ENCODE results near the gene FADS6.

The FADS6 gene

GRCh38 chr17:74860229-74860871, 33.1 kb downstream of the FADS6 start:
- Histone ChIP-seq H3K4me3 (ENCODE audit: low read length) (no peak overlapping the region), H3K36me3 (ENCODE audit: control insufficient read depth, insufficient read depth, low read length) (no peaks in the 10 kb centered on the region), H3K4me1 (ENCODE audit: control insufficient read depth, insufficient read depth, low read length) (peaks cover 20% of the 10 kb centered on the region), H3K27me3 (ENCODE audit: control insufficient read depth, insufficient read depth, low read length) (peaks cover 67% of the 10 kb centered on the region), H3K9ac (ENCODE audit: low read length) (no peak overlapping the region), H3K9me3 (ENCODE audit: control insufficient read depth, low read length) (no peaks in the 10 kb centered on the region)

GRCh38 chr17:74859459-74860228, 33.8 kb downstream of the FADS6 start, which contains the start of gene GRIN2C:
TSS of gene GRIN2C (minus strand) at chr17:74859885. CDS start at chr17:74855092, 4,793 bp downstream.
- peaks cover 20% of the 10 kb centered on the region for H3K4me1 ChIP-seq (ENCODE audit: control insufficient read depth, insufficient read depth, low read length)
- H3K9ac ChIP-seq (ENCODE audit: low read length): no peak within 1 kb of the TSS
- peaks cover 74% of the 10 kb centered on the region for H3K27me3 ChIP-seq (ENCODE audit: control insufficient read depth, insufficient read depth, low read length)
- H3K9me3 ChIP-seq (ENCODE audit: control insufficient read depth, low read length): no peaks in the 10 kb centered on the region
- no peak within 1 kb of the TSS for H3K4me3 ChIP-seq (ENCODE audit: low read length)
- H3K36me3 ChIP-seq (ENCODE audit: control insufficient read depth, insufficient read depth, low read length): no peaks in the 10 kb centered on the region

GRCh38 chr17:74858672-74859458, 34.6 kb downstream of the FADS6 start:
- Histone ChIP-seq H3K9me3 (ENCODE audit: control insufficient read depth, low read length) (no peaks in the 10 kb centered on the region), H3K9ac (ENCODE audit: low read length) (no peak overlapping the region), H3K27me3 (ENCODE audit: control insufficient read depth, insufficient read depth, low read length) (peaks cover 81% of the 10 kb centered on the region), H3K36me3 (ENCODE audit: control insufficient read depth, insufficient read depth, low read length) (no peaks in the 10 kb centered on the region), H3K4me1 (ENCODE audit: control insufficient read depth, insufficient read depth, low read length) (peaks cover 20% of the 10 kb centered on the region), H3K4me3 (ENCODE audit: low read length) (no peak overlapping the region)

GRCh38 chr17:74857191-74857590, 36.2 kb downstream of the FADS6 start:
- H3K4me1 ChIP-seq (ENCODE audit: control insufficient read depth, insufficient read depth, low read length): peaks cover 14% of the 10 kb centered on the region
- no peak overlapping the region for H3K9ac ChIP-seq (ENCODE audit: low read length)
- H3K9me3 ChIP-seq (ENCODE audit: control insufficient read depth, low read length): no peaks in the 10 kb centered on the region
- H3K36me3 ChIP-seq (ENCODE audit: control insufficient read depth, insufficient read depth, low read length): no peaks in the 10 kb centered on the region
- no peak overlapping the region for H3K4me3 ChIP-seq (ENCODE audit: low read length)
- H3K27me3 ChIP-seq (ENCODE audit: control insufficient read depth, insufficient read depth, low read length): peaks cover 90% of the 10 kb centered on the region

- H3K27me3 ChIP-seq (ENCODE audit: control insufficient read depth, insufficient read depth, low read length): peaks cover 94% of the 10 kb centered on the region
Measured at GRCh38 chr17:74856112-74856511, 37.3 kb downstream of the FADS6 start.

GRCh38 chr17:74855323-74855722, 38.1 kb downstream of the FADS6 start:
- Histone ChIP-seq H3K4me1 (ENCODE audit: control insufficient read depth, insufficient read depth, low read length) (peaks cover 4% of the 10 kb centered on the region), H3K9ac (ENCODE audit: low read length) (no peak overlapping the region), H3K27me3 (ENCODE audit: control insufficient read depth, insufficient read depth, low read length) (peaks cover 94% of the 10 kb centered on the region), H3K36me3 (ENCODE audit: control insufficient read depth, insufficient read depth, low read length) (no peaks in the 10 kb centered on the region), H3K4me3 (ENCODE audit: low read length) (no peak overlapping the region), H3K9me3 (ENCODE audit: control insufficient read depth, low read length) (no peaks in the 10 kb centered on the region)

More at GRCh38 chr17:74856112-74856511, 37.3 kb downstream of the FADS6 start:
- H3K9me3 ChIP-seq (ENCODE audit: control insufficient read depth, low read length): no peaks in the 10 kb centered on the region
- H3K4me1 ChIP-seq (ENCODE audit: control insufficient read depth, insufficient read depth, low read length): peaks cover 10% of the 10 kb centered on the region
- no peak overlapping the region for H3K4me3 ChIP-seq (ENCODE audit: low read length)
- no peaks in the 10 kb centered on the region for H3K36me3 ChIP-seq (ENCODE audit: control insufficient read depth, insufficient read depth, low read length)
- H3K9ac ChIP-seq (ENCODE audit: low read length): no peak overlapping the region

- Histone ChIP-seq H3K4me1 (ENCODE audit: control insufficient read depth, insufficient read depth, low read length) (no peaks in the 10 kb centered on the region), H3K27me3 (ENCODE audit: control insufficient read depth, insufficient read depth, low read length) (peaks cover 93% of the 10 kb centered on the region), H3K9me3 (ENCODE audit: control insufficient read depth, low read length) (no peaks in the 10 kb centered on the region), H3K36me3 (ENCODE audit: control insufficient read depth, insufficient read depth, low read length) (no peaks in the 10 kb centered on the region), H3K4me3 (ENCODE audit: low read length) (no peak overlapping the region), H3K9ac (ENCODE audit: low read length) (no peak overlapping the region)
Measured at GRCh38 chr17:74854792-74855191, 38.6 kb downstream of the FADS6 start.

- Histone ChIP-seq H3K9ac (ENCODE audit: low read length) (no peak overlapping the region), H3K4me3 (ENCODE audit: low read length) (no peak overlapping the region), H3K36me3 (ENCODE audit: control insufficient read depth, insufficient read depth, low read length) (no peaks in the 10 kb centered on the region), H3K9me3 (ENCODE audit: control insufficient read depth, low read length) (no peaks in the 10 kb centered on the region), H3K4me1 (ENCODE audit: control insufficient read depth, insufficient read depth, low read length) (no peaks in the 10 kb centered on the region), H3K27me3 (ENCODE audit: control insufficient read depth, insufficient read depth, low read length) (peaks cover 83% of the 10 kb centered on the region)
Measured at GRCh38 chr17:74853669-74854068, 39.8 kb downstream of the FADS6 start.

GRCh38 chr17:74853048-74853397, 40.4 kb downstream of the FADS6 start:
- Histone ChIP-seq H3K4me1 (ENCODE audit: control insufficient read depth, insufficient read depth, low read length) (no peaks in the 10 kb centered on the region), H3K9ac (ENCODE audit: low read length) (no peak overlapping the region), H3K36me3 (ENCODE audit: control insufficient read depth, insufficient read depth, low read length) (no peaks in the 10 kb centered on the region), H3K9me3 (ENCODE audit: control insufficient read depth, low read length) (no peaks in the 10 kb centered on the region), H3K27me3 (ENCODE audit: control insufficient read depth, insufficient read depth, low read length) (peaks cover 79% of the 10 kb centered on the region), H3K4me3 (ENCODE audit: low read length) (no peak overlapping the region)

DNA sequence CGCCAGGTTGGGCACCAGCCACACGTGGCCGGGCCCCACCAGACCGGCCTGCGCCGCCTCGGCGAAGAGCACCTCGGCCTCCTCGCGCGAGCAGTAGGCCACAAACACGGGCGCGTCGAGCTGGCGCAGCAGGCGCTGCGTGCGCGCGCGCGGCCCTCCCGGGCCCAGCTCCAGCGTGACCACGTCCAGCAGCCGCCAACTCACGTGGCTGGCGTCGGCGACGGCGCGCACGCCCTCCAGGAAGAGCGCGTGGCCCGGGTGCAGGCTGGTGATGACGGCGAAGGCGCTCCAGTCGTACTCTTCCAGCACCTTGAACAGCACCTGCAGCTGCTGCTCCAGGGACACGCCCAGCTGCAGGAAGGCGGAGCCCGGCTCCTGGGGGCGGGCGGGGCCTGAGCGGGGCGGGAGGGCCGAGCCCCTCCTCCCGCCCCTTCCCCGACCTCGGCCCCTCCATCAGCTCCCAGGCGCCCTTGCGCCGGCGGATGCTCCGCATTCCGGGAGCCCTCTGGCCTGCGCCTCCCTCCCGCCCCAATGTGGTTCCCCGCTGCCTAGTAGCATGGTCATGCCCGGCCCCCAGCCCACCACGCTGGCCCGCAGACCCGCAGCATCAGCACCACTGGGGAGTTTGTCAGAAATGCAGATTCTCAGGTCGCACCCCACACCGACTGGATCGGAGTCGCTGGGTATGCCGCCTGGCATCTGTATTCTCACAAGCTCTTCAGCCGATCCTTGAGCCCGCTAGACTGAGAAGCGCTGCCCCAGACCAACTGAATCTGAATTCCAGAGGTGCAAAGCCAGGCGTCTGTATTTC, 41.0 kb downstream of the FADS6 start:
- no peak overlapping the region for H3K9ac ChIP-seq (ENCODE audit: low read length)
- no peaks in the 10 kb centered on the region for H3K36me3 ChIP-seq (ENCODE audit: control insufficient read depth, insufficient read depth, low read length)
- H3K4me3 ChIP-seq (ENCODE audit: low read length): no peak overlapping the region
- H3K4me1 ChIP-seq (ENCODE audit: control insufficient read depth, insufficient read depth, low read length): no peaks in the 10 kb centered on the region
- no peaks in the 10 kb centered on the region for H3K9me3 ChIP-seq (ENCODE audit: control insufficient read depth, low read length)
- peaks cover 73% of the 10 kb centered on the region for H3K27me3 ChIP-seq (ENCODE audit: control insufficient read depth, insufficient read depth, low read length)

DNA sequence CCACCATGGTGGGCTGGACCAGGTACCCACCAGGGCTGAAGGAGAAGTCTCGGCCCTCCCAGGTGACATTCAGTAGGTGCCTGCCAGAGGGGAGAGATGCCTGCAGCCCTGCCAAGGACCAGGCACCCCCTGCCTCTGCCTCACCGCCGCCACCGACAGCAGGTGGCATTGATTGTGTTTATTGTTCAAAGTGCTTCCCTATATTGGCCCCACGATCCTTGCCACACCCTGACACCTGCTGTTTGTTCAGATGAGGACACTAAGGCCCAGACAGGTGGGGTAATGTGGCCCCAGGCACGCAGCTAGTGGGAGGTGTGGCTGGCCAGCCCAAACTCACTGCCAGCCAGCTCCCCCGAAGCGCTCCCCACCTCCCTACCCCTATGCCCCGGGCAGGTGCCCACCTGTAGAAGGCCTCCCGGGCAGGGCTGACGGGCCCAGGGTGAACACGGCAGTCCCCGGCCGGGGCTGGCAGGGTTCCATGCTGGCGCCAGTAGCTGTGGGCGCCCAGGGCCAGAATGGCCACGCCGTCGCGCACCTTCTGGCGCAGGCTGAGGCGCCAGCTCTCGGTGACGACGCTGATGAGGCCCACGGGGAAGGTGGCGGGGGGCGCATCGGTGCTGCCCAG, 41.7 kb downstream of the FADS6 start:
- peaks cover 66% of the 10 kb centered on the region for H3K27me3 ChIP-seq (ENCODE audit: control insufficient read depth, insufficient read depth, low read length)

More for the DNA sequence above, 41.7 kb downstream of the FADS6 start:
- Histone ChIP-seq H3K36me3 (ENCODE audit: control insufficient read depth, insufficient read depth, low read length) (no peaks in the 10 kb centered on the region), H3K4me3 (ENCODE audit: low read length) (no peak overlapping the region), H3K9me3 (ENCODE audit: control insufficient read depth, low read length) (no peaks in the 10 kb centered on the region), H3K9ac (ENCODE audit: low read length) (no peak overlapping the region), H3K4me1 (ENCODE audit: control insufficient read depth, insufficient read depth, low read length) (no peaks in the 10 kb centered on the region)
